Vagina (tissue), 2 donors: ENCODE measurements around the gene ZDHHC13.

Source experiments
- POLR2A ChIP-seq, 2 donors: fragments of 450-650 bp; IDR thresholded peaks; one replicate each; pipeline ENCODE4 v1.6.1; 2017; ENCODE audit warnings: antibody characterized with exemption in 2 of 2, mild to moderate bottlenecking in 2 of 2, moderate library complexity in 2 of 2
- TF ChIP-seq, protein P1 (sequence below), 3 experiments: fragments of 450-650 bp in 2 of 3; fragments of 200-600 bp in 1 of 3; sonication (generic) in 1 of 3; IDR thresholded peaks; one replicate each; pipeline ENCODE4 v1.5.1; 2017 to 2019; ENCODE audit warnings: antibody characterized with exemption in 3 of 3, mild to moderate bottlenecking in 2 of 3, moderate library complexity in 2 of 3

DNA sequence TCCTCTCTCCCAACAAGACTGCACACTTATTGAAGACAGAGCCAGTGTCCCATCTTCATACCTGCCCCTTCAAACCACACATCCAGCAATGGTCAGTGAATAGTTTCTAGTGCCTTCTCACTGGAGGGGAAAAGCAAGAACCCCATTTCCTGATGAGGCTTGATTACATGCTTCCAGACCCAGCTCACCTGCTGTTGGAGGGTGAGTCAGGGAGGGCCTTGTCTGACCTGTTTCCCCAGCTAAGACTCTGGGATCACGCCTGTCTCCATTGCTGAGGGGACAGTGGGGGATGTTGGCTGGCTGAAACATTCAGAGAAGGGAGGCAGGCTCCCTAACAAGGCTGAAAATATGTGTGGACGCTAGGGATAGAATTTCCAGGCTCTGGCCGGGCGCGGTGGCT is 27.5 kb upstream of the ZDHHC13 start:
- TF ChIP-seq, protein P1, sequence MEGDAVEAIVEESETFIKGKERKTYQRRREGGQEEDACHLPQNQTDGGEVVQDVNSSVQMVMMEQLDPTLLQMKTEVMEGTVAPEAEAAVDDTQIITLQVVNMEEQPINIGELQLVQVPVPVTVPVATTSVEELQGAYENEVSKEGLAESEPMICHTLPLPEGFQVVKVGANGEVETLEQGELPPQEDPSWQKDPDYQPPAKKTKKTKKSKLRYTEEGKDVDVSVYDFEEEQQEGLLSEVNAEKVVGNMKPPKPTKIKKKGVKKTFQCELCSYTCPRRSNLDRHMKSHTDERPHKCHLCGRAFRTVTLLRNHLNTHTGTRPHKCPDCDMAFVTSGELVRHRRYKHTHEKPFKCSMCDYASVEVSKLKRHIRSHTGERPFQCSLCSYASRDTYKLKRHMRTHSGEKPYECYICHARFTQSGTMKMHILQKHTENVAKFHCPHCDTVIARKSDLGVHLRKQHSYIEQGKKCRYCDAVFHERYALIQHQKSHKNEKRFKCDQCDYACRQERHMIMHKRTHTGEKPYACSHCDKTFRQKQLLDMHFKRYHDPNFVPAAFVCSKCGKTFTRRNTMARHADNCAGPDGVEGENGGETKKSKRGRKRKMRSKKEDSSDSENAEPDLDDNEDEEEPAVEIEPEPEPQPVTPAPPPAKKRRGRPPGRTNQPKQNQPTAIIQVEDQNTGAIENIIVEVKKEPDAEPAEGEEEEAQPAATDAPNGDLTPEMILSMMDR (IDR thresholded peaks at IDR 0.05) = no peak
- no peak for TF ChIP-seq POLR2A (IDR thresholded peaks at IDR 0.05)
